A549 (cell line): ENCODE measurements around the gene ABLIM3. TPM values are rescaled to one million over a fixed set of nuclear protein-coding genes. Genes with fewer than 3 reads are reported as not detected.

ENCODE experiments used
- ATAC-seq, 2 experiments: fragments of 200-7000 bp in 1 of 2; fragments of >200 bp in 1 of 2; cut with Nextera tagmentation in 1 of 2; cut with Tn5 transposase in 1 of 2; 3 replicates each; pipeline versions ENCODE4 v1.8.0 to v1.9.1; 2018 to 2020; ENCODE audit warnings: mild to moderate bottlenecking in 1 of 2, moderate library complexity in 1 of 2
- CTCF ChIA-PET: fragments of 300-600 bp; sonication (Branson Sonifier 250); formaldehyde crosslinking; extraction: SDS; loops from one replicate; lab custom pipeline; 2021; ENCODE audit warnings: antibody characterized with exemption, inconsistent platforms; lab: Yijun Ruan, JAX
- POLR2A ChIA-PET: fragments of 350-600 bp; formaldehyde crosslinking; extraction: SDS; loops from one replicate; lab custom pipeline; 2021; ENCODE audit warnings: antibody characterized with exemption, inconsistent platforms; lab: Yijun Ruan, JAX
- DNase-seq, 2 experiments: peaks; one replicate each; pipeline versions ENCODE4 v3.0.0 to v3.0.0-alpha.2; 2011 to 2016; ENCODE audit warnings: low read depth in 1 of 2, low spot score in 1 of 2
- FAIRE-seq: peaks from 2 replicates; lab custom pipeline; 2011; peaks lifted over from hg19 to GRCh38; lab: Jason Lieb, UNC
- H3K27ac ChIP-seq, 2 experiments: fragments of >200 bp; sonication (Bioruptor Twin); formaldehyde crosslinking; 3 replicates each; pipeline ENCODE4 v1.5.1; 2016 to 2017
- H3K4me1 ChIP-seq: fragments of >200 bp; sonication (Bioruptor Twin); formaldehyde crosslinking; 3 replicates; pipeline ENCODE4 v1.6.1; 2016
- H3K4me2 ChIP-seq: fragments of >200 bp; sonication (Bioruptor Twin); formaldehyde crosslinking; 3 replicates; pipeline ENCODE4 v1.6.1; 2016
- H3K4me3 ChIP-seq: fragments of >200 bp; sonication (Bioruptor Twin); formaldehyde crosslinking; 3 replicates; pipeline ENCODE4 v1.5.1; 2016
- H3K9me3 ChIP-seq: fragments of >200 bp; sonication (Bioruptor Twin); formaldehyde crosslinking; 3 replicates; pipeline ENCODE4 v1.6.1; 2016
- ATOH8 ChIP-seq: fragments of 250-450 bp; sonication (Bioruptor Pico); IDR thresholded peaks from 2 replicates; pipeline ENCODE4 v1.5.0; 2020; ENCODE audit warnings: low read depth, mild to moderate bottlenecking, moderate library complexity
- BCL3 ChIP-seq: fragments of >200 bp; sonication (Bioruptor Twin); formaldehyde crosslinking; IDR thresholded peaks from 3 replicates; pipeline ENCODE4 v1.6.1; 2016
- CBX2 ChIP-seq: fragments of 200-600 bp; sonication (generic); IDR thresholded peaks from 2 replicates; pipeline ENCODE4 v1.6.1; 2016; ENCODE audit warnings: low read depth, mild to moderate bottlenecking, borderline replicate concordance
- CHD2 ChIP-seq: fragments of 150-350 bp; IDR thresholded peaks from 2 replicates; pipeline ENCODE4 v1.6.1; 2014; ENCODE audit warnings: low read length; ENCODE audit not compliant: partially characterized antibody
- CHD4 ChIP-seq: fragments of 200-600 bp; sonication (generic); IDR thresholded peaks from 2 replicates; pipeline ENCODE4 v1.6.1; 2016; ENCODE audit warnings: antibody characterized with exemption, mild to moderate bottlenecking, borderline replicate concordance
- ELK1 ChIP-seq: fragments of 150-350 bp; IDR thresholded peaks from 2 replicates; pipeline ENCODE4 v1.6.1; 2014; ENCODE audit warnings: low read depth, mild to moderate bottlenecking, low read length
- EP300 ChIP-seq, 2 experiments: fragments of >200 bp; sonication (Bioruptor Twin); formaldehyde crosslinking; IDR thresholded peaks; 2 replicates in 1 of 2; 3 replicates in 1 of 2; pipeline ENCODE4 v1.6.1; 2016 to 2017
- GATA3 ChIP-seq: IDR thresholded peaks from 2 replicates; pipeline ENCODE4 v1.6.1; 2012; ENCODE audit warnings: borderline replicate concordance
- JUN ChIP-seq, 2 experiments: fragments of >200 bp; sonication (Bioruptor Twin); formaldehyde crosslinking; IDR thresholded peaks; 2 replicates in 1 of 2; 3 replicates in 1 of 2; pipeline ENCODE4 v1.6.1; 2016 to 2017
- JUNB ChIP-seq: fragments of >200 bp; sonication (Bioruptor Twin); formaldehyde crosslinking; IDR thresholded peaks from 2 replicates; pipeline ENCODE4 v1.6.1; 2016
- MAFK ChIP-seq: fragments of 450-650 bp; IDR thresholded peaks from 2 replicates; pipeline ENCODE4 v1.6.1; 2014; ENCODE audit not compliant: partially characterized antibody
- PBX3 ChIP-seq: IDR thresholded peaks from 2 replicates; pipeline ENCODE4 v1.6.1; 2012
- POLR2A ChIP-seq: IDR thresholded peaks from 2 replicates; pipeline ENCODE4 v1.6.1; 2012; ENCODE audit warnings: mild to moderate bottlenecking, low read length
- SMC3 ChIP-seq: fragments of >200 bp; sonication (Bioruptor Twin); formaldehyde crosslinking; IDR thresholded peaks from 3 replicates; pipeline ENCODE4 v1.6.1; 2018; ENCODE audit warnings: inconsistent platforms
- TFCP2L1 ChIP-seq: fragments of 250-450 bp; sonication (Bioruptor Pico); IDR thresholded peaks from 2 replicates; pipeline ENCODE4 v1.5.0; 2021; ENCODE audit warnings: mild to moderate bottlenecking
- TP53 ChIP-seq: fragments of 250-450 bp; sonication (Bioruptor Pico); IDR thresholded peaks from 2 replicates; pipeline ENCODE4 v1.5.0; 2021; ENCODE audit warnings: mild to moderate bottlenecking, moderate library complexity
- ZC3H11A ChIP-seq: fragments of 450-650 bp; IDR thresholded peaks from 2 replicates; pipeline ENCODE4 v1.6.1; 2014; ENCODE audit warnings: antibody characterized with exemption, mild to moderate bottlenecking
- WGBS: methylation state at CpG from one replicate; pipeline ENCODE4 v1.1.6; 2017; ENCODE audit errors: missing lambda C conversion rate; 5-methylcytosine and 5-hydroxymethylcytosine counted together
- polyA plus RNA-seq, 4 experiments: library from polyadenylated mRNA; depleted of rRNA in 3 of 4; stranded (reverse); fragments of >200 nt; fragmentation: RNase III in 1 of 4; extraction: RNeasy Plus Mini Kit Qiagen cat#74134 plus additional on column Dnase treatment in 1 of 4; gene quantifications; 2 replicates in 3 of 4; 3 replicates in 1 of 4; pipeline ENCODE4 v1.2.3, GENCODE V29; 2011 to 2017

The ABLIM3 gene
- polyA plus RNA-seq, 2 of the 4 experiments (the other 2 are of a cell fraction) = 2.7 to 3.0 TPM

- POLR2A ChIA-PET = no interaction called here
- H3K4me2 ChIP-seq = no peak overlapping the region
- no peak for FAIRE-seq
These were observed 141.0 kb downstream of the ABLIM3 start for GRCh38 chr5:149282027-149282965.

GRCh38 chr5:149282966-149283332 lies 141.7 kb downstream of the ABLIM3 start:
- DNase-seq = no peak
- CTCF ChIA-PET = no interaction called here

More at GRCh38 chr5:149282027-149282965, 141.0 kb downstream of the ABLIM3 start:
- ATAC-seq = no peak
- 77% methylated on average over 11 of the region's 12 CpGs for WGBS
- no peaks in the 10 kb centered on the region for H3K9me3 ChIP-seq
- no peak overlapping the region for H3K27ac ChIP-seq
- no peak overlapping the region for H3K4me3 ChIP-seq
- no peaks in the 10 kb centered on the region for H3K4me1 ChIP-seq
- no peak for DNase-seq
- TF ChIP-seq GATA3 (no peak), CHD2 (no peak)
- CTCF ChIA-PET = interaction anchor here (1.0 kb wide), 1 partner anchor 14 kb away, joined by 7 read pairs; no protein-coding TSS in a partner anchor

More at GRCh38 chr5:149282966-149283332, 141.7 kb downstream of the ABLIM3 start:
- FAIRE-seq (no peak), ATAC-seq (no peak)
- POLR2A ChIA-PET = no interaction called here
- 92% methylated on average over 5 of the region's 5 CpGs for WGBS
- no peak overlapping the region for H3K4me3 ChIP-seq
- TF ChIP-seq JUNB (no peak), JUN (IDR thresholded peaks at IDR 0.05) (no peak), TP53 (CRISPR knock-in tag) (no peak), ELK1 (no peak), ATOH8 (no peak), EP300 (IDR thresholded peaks at IDR 0.05) (no peak), TFCP2L1 (CRISPR knock-in tag) (no peak), CHD4 (no peak), CBX2 (no peak), PBX3 (no peak), BCL3 (no peak), POLR2A (no peak), MAFK (no peak), ZC3H11A (no peak), SMC3 (no peak)
- no peaks in the 10 kb centered on the region for H3K9me3 ChIP-seq
- no peak overlapping the region for H3K4me2 ChIP-seq
- no peak overlapping the region for H3K27ac ChIP-seq
- no peaks in the 10 kb centered on the region for H3K4me1 ChIP-seq
